ENCODE data around the gene CEP85. TPM values are rescaled to one million over a fixed set of nuclear protein-coding genes. Genes with fewer than 3 reads are reported as not detected.
A peak's percentile ranks its signal among the peaks of the same experiment; 100 is the strongest.

CEP85 gene
- total RNA-seq, 1 donor from 2014 or later = 46.6 TPM

GRCh38 chr1:26281971-26282370 lies 48.0 kb downstream of the CEP85 start:
- no peak for TF ChIP-seq CTCF (conservative IDR thresholded peaks at IDR 0.05)
- Mint-ChIP-seq H3K27ac (ENCODE audit: unreplicated experiment) (peak overlapping the region; percentile 39), H3K4me1 (peaks cover 49% of the 10 kb centered on the region), H3K4me3 (peak overlapping the region; percentile 89), H3K9me3 (no peaks in the 10 kb centered on the region), H3K36me3 (ENCODE audit: low read depth) (peaks cover 6% of the 10 kb centered on the region), H3K27me3 (ENCODE audit: low read depth) (peaks cover 5% of the 10 kb centered on the region)
- peak; percentile 42 for DNase-seq (ENCODE audit: low read depth, low spot score)

DNA sequence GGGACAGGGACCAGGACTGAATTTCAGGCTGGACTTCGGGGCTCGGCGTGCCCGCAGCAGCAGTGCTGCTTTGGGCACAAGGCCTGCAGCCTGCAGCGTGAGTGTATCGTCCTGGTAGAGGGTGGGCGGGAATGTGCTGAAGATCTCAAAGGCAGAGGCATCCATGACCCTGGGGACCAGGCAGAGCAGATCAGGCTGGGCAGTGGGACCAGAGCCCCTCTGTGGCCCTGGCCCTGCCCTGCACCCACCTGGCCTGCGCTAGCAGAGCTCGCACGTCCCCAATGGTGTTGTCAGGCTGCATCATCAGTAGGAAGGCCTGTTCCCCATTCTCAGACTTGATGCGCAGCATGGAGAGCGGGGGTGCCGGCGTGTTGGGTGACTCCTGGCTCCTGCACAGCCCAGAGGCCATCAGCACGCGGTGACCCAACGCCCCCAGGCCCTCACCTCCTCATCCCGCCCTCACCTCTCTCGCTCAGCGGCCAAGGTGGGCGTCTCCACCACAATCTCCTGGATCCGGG lies 48.5 kb downstream of the CEP85 start:
- H3K4me1 Mint-ChIP-seq = peaks cover 53% of the 10 kb centered on the region
- TF ChIP-seq CTCF (conservative IDR thresholded peaks at IDR 0.05) = no peak
- no peaks in the 10 kb centered on the region for H3K9me3 Mint-ChIP-seq
- H3K4me3 Mint-ChIP-seq = peak overlapping the region; percentile 56
- DNase-seq (ENCODE audit: low read depth, low spot score) = no peak
- H3K36me3 Mint-ChIP-seq (ENCODE audit: low read depth) = peaks cover 6% of the 10 kb centered on the region
- peaks cover 5% of the 10 kb centered on the region for H3K27me3 Mint-ChIP-seq (ENCODE audit: low read depth)
- no peak overlapping the region for H3K27ac Mint-ChIP-seq (ENCODE audit: unreplicated experiment)

DNA sequence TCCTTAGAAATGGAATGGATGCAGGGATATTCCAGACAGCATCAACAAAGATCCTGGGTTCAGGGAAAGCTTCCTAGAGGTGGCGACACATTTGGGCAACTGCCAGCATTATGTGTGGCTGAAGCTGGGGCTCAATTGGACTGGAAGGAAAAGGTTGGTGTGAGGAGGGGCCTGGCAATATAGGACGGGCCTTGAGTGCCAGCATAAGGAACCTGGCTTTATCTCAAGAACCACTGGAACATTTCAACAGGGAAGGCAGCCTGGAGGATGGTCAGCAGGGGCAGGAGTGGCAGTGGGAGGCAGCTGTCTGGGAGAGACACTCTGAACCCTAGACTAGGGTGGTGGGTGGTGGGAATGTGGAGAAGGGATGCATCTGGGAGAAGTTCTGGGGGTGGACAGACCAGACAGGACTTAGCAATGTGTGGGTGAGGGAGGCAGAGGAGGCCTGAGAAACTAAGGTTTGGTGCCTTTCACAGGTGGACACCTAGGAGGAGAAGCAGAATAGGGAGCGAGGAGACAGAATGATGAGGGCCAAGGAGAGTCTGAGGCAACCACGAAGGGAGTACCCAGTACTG lies 49.4 kb downstream of the CEP85 start:
- no peak for TF ChIP-seq CTCF (conservative IDR thresholded peaks at IDR 0.05)
- DNase-seq (ENCODE audit: low read depth, low spot score) = no peak
- H3K4me3 Mint-ChIP-seq = peak overlapping the region; percentile 55
- peaks cover 5% of the 10 kb centered on the region for H3K27me3 Mint-ChIP-seq (ENCODE audit: low read depth)
- H3K4me1 Mint-ChIP-seq = peaks cover 62% of the 10 kb centered on the region
- H3K9me3 Mint-ChIP-seq = no peaks in the 10 kb centered on the region
- peaks cover 6% of the 10 kb centered on the region for H3K36me3 Mint-ChIP-seq (ENCODE audit: low read depth)
- H3K27ac Mint-ChIP-seq (ENCODE audit: unreplicated experiment) = no peak overlapping the region

DNA sequence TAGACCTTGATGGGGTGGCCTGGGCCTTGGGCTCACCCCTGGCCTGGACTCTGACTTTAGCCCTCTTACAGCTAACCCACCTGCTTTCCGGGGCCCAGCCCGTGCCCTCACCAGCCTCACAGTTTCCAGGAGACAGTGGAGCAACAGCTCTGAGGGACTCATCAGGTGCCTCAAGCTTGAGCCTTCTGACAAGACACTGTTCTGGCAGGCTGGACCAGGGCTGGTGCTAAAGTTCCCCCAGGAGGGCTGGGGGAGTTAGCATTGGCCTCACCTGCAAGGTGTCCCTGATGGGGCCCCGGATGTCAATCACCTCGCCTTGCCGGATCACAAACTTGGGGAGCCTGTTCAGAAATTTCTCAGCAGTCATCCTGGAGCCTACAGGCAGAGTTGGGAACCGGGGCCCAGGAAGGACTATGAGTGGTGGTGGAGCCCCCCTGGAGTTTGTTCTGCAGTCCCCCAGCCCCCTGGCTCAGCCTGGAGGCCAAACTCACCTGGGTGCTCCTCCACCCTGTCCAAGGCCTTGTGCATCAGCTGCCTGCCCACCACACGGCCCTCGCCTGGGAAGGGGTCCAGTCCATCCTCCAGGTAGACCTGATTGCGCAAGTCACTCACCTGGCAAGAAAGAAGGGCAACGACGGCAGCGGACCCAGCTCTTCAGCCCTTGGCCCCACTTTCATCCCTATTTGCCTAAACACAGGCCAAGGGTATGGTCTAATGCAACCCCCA lies 50.0 kb downstream of the CEP85 start:
- no peaks in the 10 kb centered on the region for H3K9me3 Mint-ChIP-seq
- no peak for TF ChIP-seq CTCF (conservative IDR thresholded peaks at IDR 0.05)
- H3K36me3 Mint-ChIP-seq (ENCODE audit: low read depth) = peaks cover 4% of the 10 kb centered on the region
- no peak for DNase-seq (ENCODE audit: low read depth, low spot score)
- peaks cover 5% of the 10 kb centered on the region for H3K27me3 Mint-ChIP-seq (ENCODE audit: low read depth)
- H3K27ac Mint-ChIP-seq (ENCODE audit: unreplicated experiment) = no peak overlapping the region
- H3K4me1 Mint-ChIP-seq = peaks cover 63% of the 10 kb centered on the region
- H3K4me3 Mint-ChIP-seq = peak overlapping the region; percentile 78

GRCh38 chr1:26284597-26285347 lies 50.8 kb downstream of the CEP85 start:
- peaks cover 5% of the 10 kb centered on the region for H3K27me3 Mint-ChIP-seq (ENCODE audit: low read depth)
- peak; percentile 84 for TF ChIP-seq CTCF (conservative IDR thresholded peaks at IDR 0.05)
- DNase-seq (ENCODE audit: low read depth, low spot score) = peak; percentile 76
- H3K4me3 Mint-ChIP-seq = peak overlapping the region; percentile 78
- H3K4me1 Mint-ChIP-seq = peaks cover 61% of the 10 kb centered on the region
- peak overlapping the region; percentile 92 for H3K27ac Mint-ChIP-seq (ENCODE audit: unreplicated experiment)
- peaks cover 4% of the 10 kb centered on the region for H3K36me3 Mint-ChIP-seq (ENCODE audit: low read depth)
- no peaks in the 10 kb centered on the region for H3K9me3 Mint-ChIP-seq
